Measurements from ENCODE around the gene SLC39A5. TPM values are rescaled to one million over a fixed set of nuclear protein-coding genes. Genes with fewer than 3 reads are reported as not detected.

Gene SLC39A5
- total and polyA plus RNA-seq, 2 of the 13 experiments (the other 11 are each of a cell fraction or from before 2014, with no cell fraction given) = 59.7 to 101 TPM

DNA sequence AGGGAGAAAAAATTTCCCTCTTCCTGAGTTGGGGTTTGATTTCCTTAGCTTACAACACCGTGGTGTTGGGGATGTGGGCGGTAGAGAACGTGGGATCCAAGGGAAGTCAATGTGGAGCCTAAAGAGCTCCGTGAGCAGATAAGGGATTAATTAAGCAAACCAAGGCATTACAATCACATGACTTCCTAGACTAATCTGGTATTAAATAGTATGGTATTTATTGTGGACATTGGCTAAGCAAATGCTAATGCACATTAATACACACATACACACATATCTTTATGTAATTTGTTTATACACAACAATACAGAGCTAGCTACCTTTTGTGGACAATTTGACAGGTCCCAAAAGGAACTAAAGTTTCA is 7.3 kb upstream of the SLC39A5 start (continued):
- TF ChIP-seq ZBTB3 (CRISPR knock-in tag; IDR thresholded peaks at IDR 0.05; ENCODE audit: borderline replicate concordance, low read depth) (0 out of 2 replicates have a peak, but pooled peaks have one; percentile 13), SIN3A (IDR thresholded peaks at IDR 0.05; ENCODE audit: borderline replicate concordance, low read depth, low read length) (0 out of 2 replicates have a peak, but pooled peaks have one; percentile 9), ZNF30 (CRISPR knock-in tag; IDR thresholded peaks at IDR 0.05) (0 out of 2 replicates have a peak, but pooled peaks have one; percentile 2)

DNA sequence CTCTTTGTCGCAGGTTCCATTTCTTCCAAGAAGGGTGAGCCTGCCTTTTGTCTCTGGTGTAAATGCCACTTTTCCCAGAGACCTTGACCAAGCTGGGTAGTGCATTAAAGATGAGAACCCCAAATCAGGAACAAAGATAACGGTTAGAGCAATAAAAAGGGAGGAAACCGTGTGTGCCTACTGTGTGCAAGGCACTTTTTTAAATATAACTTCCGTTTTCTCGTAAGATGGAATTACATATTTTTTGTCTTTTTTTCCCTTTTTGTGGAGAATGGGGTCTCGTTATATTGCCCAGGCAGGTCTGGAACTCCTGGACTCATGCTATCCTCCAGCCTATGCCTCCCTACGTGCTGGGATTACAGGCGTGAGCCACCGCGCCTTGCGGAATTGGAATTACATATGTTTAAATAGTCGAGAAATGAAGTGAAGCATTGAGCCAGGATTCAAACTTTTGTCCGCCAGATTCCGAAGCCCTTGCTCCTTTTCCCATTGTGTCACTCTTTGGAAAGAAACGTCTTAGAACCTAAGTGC is 6.2 kb upstream of the SLC39A5 start:
- ChIA-PET CTCF (ENCODE audit: low intra/inter-chr PET ratio, low total read pairs) (interaction anchor here (0.8 to 2.6 kb wide), 7 partner anchors 16 to 104 kb away, joined by 4 to 15 read pairs (median 4); partner anchors contain the start of gene ANKRD52), POLR2A (interaction anchor here (3.8 kb wide), 1 partner anchor 17 kb away, joined by 34 read pairs; no protein-coding TSS in a partner anchor)
- no peaks in the 10 kb centered on the region; a peak in 1 of 5 replicates for H3K27me3 ChIP-seq (ENCODE audit: control insufficient read depth in 1 of 2, insufficient read depth in 2 of 2, low read length in 2 of 2)
- no peak overlapping the region for H3K4me3 ChIP-seq (replicated peaks in 1 of 3; ENCODE audit: insufficient read depth in 1 of 3, low read depth in 2 of 3, low read length in 3 of 3)
- peaks cover 12% of the 10 kb centered on the region for H3K79me2 ChIP-seq (ENCODE audit: insufficient read depth, low read length)
- peak overlapping the region; percentile 26 for H3K27ac ChIP-seq (ENCODE audit: extremely low read length, insufficient read depth, low read length)
- no peaks in the 10 kb centered on the region for H3K9me3 ChIP-seq (ENCODE audit: low read length)
- ATAC-seq = no peak
- no peaks in the 10 kb centered on the region; a peak in 1 of 5 replicates for H3K36me3 ChIP-seq (replicated peaks in 1 of 2; ENCODE audit: control insufficient read depth in 1 of 2, insufficient read depth in 2 of 2, low read length in 2 of 2)
- no peak overlapping the region for H3K9ac ChIP-seq (ENCODE audit: insufficient read depth, low read depth, low read length)
- 78% methylated on average over 15 of the region's 15 CpGs for WGBS (ENCODE audit: low lambda C conversion rate)
- no peaks in the 10 kb centered on the region for H4K20me1 ChIP-seq (ENCODE audit: insufficient read depth, low read length)
- in situ Hi-C loops (cut with HindIII; ENCODE audit: extremely low pct_ligation_motif_present, low pct_unique_long_range_greater_than_20kb) = loop anchor here (5.0 kb wide), 1 partner anchor 34 kb away; the partner anchor contains the start of gene ANKRD52
- H3K4me1 ChIP-seq (ENCODE audit: insufficient read depth, low read length) = peaks cover 37% of the 10 kb centered on the region
- H3K4me2 ChIP-seq (ENCODE audit: low read depth, low read length) = peak overlapping the region; percentile 95
- no TSS peak for BruUV-seq (replicated peaks)
- no peak for FAIRE-seq
- intact Hi-C loops (cut with micrococcal nuclease; ENCODE audit: unreplicated experiment) = loop anchor here (1.0 to 5.0 kb wide), 3 partner anchors 30 to 105 kb away; partner anchors contain the start of genes ANKRD52 and ZC3H10
- H2AFZ ChIP-seq (ENCODE audit: low read length) = peak overlapping the region; percentile 15
- DNase-seq (ENCODE audit: low spot score) = no peak
- no peak for TF ChIP-seq ZKSCAN8 (CRISPR knock-in tag; IDR thresholded peaks at IDR 0.05; ENCODE audit: borderline replicate concordance)
- TF ChIP-seq ZNF781 (CRISPR knock-in tag; IDR thresholded peaks at IDR 0.05; ENCODE audit: borderline replicate concordance, not compliant biosample characterization) = no peak
- TF ChIP-seq ZNF484 (CRISPR knock-in tag; IDR thresholded peaks at IDR 0.05; ENCODE audit: borderline replicate concordance, low read depth) = no peak
- no peak for TF ChIP-seq JUNB (CRISPR knock-in tag; IDR thresholded peaks at IDR 0.05; ENCODE audit: borderline replicate concordance)
- TF ChIP-seq, protein P1, sequence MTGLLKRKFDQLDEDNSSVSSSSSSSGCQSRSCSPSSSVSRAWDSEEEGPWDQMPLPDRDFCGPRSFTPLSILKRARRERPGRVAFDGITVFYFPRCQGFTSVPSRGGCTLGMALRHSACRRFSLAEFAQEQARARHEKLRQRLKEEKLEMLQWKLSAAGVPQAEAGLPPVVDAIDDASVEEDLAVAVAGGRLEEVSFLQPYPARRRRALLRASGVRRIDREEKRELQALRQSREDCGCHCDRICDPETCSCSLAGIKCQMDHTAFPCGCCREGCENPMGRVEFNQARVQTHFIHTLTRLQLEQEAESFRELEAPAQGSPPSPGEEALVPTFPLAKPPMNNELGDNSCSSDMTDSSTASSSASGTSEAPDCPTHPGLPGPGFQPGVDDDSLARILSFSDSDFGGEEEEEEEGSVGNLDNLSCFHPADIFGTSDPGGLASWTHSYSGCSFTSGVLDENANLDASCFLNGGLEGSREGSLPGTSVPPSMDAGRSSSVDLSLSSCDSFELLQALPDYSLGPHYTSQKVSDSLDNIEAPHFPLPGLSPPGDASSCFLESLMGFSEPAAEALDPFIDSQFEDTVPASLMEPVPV (CRISPR knock-in tag; IDR thresholded peaks at IDR 0.05) = 0 out of 2 replicates have a peak, but pooled peaks have one; percentile 9
- TF ChIP-seq, protein P2, sequence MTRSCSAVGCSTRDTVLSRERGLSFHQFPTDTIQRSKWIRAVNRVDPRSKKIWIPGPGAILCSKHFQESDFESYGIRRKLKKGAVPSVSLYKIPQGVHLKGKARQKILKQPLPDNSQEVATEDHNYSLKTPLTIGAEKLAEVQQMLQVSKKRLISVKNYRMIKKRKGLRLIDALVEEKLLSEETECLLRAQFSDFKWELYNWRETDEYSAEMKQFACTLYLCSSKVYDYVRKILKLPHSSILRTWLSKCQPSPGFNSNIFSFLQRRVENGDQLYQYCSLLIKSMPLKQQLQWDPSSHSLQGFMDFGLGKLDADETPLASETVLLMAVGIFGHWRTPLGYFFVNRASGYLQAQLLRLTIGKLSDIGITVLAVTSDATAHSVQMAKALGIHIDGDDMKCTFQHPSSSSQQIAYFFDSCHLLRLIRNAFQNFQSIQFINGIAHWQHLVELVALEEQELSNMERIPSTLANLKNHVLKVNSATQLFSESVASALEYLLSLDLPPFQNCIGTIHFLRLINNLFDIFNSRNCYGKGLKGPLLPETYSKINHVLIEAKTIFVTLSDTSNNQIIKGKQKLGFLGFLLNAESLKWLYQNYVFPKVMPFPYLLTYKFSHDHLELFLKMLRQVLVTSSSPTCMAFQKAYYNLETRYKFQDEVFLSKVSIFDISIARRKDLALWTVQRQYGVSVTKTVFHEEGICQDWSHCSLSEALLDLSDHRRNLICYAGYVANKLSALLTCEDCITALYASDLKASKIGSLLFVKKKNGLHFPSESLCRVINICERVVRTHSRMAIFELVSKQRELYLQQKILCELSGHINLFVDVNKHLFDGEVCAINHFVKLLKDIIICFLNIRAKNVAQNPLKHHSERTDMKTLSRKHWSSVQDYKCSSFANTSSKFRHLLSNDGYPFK (CRISPR knock-in tag; IDR thresholded peaks at IDR 0.05; ENCODE audit: borderline replicate concordance) = no peak
- TF ChIP-seq SMAD1 (CRISPR knock-in tag; IDR thresholded peaks at IDR 0.05; ENCODE audit: borderline replicate concordance, low read depth) = no peak
- no peak for TF ChIP-seq RFXANK (CRISPR knock-in tag; IDR thresholded peaks at IDR 0.05)
- no peak for TF ChIP-seq PAWR (CRISPR knock-in tag; IDR thresholded peaks at IDR 0.05; ENCODE audit: borderline replicate concordance)
- TF ChIP-seq ZFP36L2 (CRISPR knock-in tag; IDR thresholded peaks at IDR 0.05) = no peak
- TF ChIP-seq ZNF468 (CRISPR knock-in tag; IDR thresholded peaks at IDR 0.05) = no peak
- TF ChIP-seq ZBTB8A (CRISPR knock-in tag; IDR thresholded peaks at IDR 0.05; ENCODE audit: borderline replicate concordance, low read depth) = peak; percentile 38; the same call in 1 of the 2 replicates
- no peak for TF ChIP-seq RFXAP (CRISPR knock-in tag; IDR thresholded peaks at IDR 0.05; ENCODE audit: borderline replicate concordance)
- no peak for TF ChIP-seq DNMT3B (CRISPR knock-in tag; conservative IDR thresholded peaks at IDR 0.05)
- peak; percentile 17 for TF ChIP-seq PRPF4 (IDR thresholded peaks at IDR 0.05; ENCODE audit: low read depth, low read length, poor library complexity, severe bottlenecking)

Measured in HepG2 (cell line).